GM18505 (cell line): ENCODE measurements around the gene ANKDD1A.

ENCODE experiments used
- ATAC-seq: cut with Tn5 transposase; IDR thresholded peaks from one replicate; pipeline ENCODE4 v1.9.1; 2021; ENCODE audit not compliant: unreplicated experiment
- POLR2A ChIP-seq: IDR thresholded peaks from 4 replicates; pipeline ENCODE4 v1.6.1; 2011; ENCODE audit warnings: borderline replicate concordance; ENCODE audit not compliant: insufficient read depth, insufficient read length; ENCODE audit errors: extremely low read depth

The ANKDD1A gene

DNA sequence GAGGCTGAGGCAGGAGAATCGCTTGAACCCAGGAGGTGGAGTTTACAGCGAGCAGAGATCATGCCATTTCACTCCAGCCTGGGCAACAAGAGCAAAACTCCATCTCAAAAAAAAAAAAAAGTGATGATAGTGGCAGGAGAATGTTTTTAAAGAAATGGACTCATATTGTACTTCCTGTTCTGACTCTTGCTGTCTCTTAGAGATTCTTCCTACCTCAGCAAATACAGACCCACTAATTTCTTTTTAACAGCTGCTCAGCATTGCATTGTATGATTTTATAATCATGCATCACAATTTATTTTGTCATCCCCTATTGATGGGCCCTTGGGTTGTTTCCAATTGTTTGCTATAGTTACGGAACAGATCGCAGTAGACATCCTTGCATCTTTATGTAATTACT is 8.8 kb upstream of the ANKDD1A start:
- no peak for ATAC-seq
- no peak for TF ChIP-seq POLR2A

DNA sequence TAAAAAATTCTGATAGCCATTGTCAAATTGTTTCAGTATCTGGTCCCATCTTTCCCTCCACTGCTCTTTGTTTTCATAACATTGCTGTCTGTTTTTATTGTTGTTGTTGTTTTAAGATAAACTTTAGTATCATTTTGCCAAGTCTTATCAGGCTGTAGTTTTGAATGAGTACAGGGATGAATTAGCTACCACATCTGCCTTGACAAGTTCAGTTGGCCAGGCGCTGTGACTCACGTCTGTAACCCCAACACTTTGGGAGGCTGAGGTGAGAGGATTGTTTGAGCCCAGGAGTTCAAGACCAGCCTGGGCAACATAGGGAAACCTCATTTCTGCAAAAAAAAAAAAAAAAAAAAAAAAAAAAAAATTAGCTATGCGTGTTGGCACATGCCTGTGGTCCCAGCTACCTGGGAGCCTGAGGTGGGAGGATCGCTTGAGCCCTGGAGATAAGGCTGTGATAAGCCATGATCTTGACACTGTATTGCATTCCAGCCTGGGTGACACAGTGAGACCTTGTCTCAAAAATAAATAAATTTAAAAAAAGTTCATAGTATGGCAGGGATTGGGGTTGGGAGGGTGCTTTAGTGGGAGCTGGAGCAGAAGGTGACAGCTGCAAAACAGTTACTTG is 8.3 kb upstream of the ANKDD1A start:
- ATAC-seq = no peak
- no peak for TF ChIP-seq POLR2A

DNA sequence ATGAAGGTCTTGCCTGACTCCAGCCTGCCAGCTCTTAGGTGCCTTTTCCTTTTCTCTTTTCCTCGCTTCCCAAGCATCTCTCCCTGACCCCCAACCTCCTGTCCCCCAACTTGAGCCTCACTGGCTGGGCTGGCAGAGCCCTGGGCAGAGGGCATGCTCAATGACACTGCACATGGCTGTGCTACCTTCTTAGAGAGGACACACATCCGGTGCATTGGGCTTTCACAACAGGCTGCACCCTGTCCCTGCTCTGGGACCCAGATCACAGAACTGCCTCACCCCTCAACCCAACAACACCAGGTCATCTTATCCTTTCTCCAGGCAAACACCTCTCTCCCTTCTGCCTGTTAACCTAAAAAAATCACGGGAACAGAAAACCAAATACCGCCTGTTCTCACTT is 7.5 kb upstream of the ANKDD1A start:
- TF ChIP-seq POLR2A = no peak
- ATAC-seq = no peak

DNA sequence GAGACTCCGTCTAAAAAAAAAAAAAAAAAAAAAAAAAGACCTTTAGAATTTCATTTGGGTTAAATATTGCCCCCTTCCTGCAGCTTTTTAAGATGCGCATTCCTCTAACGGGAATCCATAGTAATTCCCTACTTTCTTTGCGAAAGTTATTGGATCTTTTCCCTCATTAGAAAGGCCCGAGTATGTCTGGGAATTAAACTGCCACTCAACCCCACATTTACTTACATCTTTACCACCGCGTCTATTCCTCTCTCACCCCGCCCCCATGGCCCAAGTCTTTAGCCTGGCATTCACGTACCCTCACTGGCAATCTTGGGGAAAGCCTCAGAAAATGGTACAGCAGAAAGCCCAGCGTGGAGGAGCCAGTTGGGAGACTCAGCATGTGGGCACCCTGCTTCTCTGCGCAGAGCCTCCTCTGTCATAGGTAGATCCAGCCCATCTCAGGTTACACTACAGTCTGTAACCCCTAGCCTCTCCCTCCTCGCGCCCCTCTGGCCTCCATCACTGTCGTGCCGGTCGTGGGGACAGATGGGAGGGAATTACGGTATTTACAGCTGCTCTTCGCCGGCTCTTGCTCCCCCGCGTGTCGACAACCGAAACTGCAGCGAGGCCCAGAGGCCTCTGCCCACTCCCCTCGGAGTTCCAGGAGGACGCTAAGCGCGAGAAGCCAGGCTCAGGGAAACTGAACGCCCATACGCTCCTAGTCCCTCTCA is 6.4 kb upstream of the ANKDD1A start:
- no peak for ATAC-seq
- no peak for TF ChIP-seq POLR2A

DNA sequence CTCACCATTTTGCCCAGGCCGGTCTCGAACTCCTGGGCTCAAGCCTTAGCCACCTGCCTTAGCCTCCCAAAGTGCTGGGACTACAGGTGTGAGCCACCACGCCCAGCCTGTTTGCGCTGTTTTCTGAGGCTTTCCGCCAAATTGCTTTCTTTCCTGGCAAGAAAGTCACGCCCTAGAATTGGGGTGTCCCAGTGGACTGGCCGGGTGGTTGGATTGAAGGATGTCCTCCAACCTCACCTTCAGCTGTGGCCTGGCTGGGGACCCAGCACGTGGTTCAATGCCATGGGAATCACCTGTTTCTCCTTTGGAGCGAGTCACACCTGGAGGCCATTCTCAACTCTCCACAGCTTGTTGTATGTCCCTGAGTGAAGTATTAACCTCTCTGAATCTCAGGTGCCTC is 5.8 kb upstream of the ANKDD1A start:
- TF ChIP-seq POLR2A = no peak
- ATAC-seq = no peak

DNA sequence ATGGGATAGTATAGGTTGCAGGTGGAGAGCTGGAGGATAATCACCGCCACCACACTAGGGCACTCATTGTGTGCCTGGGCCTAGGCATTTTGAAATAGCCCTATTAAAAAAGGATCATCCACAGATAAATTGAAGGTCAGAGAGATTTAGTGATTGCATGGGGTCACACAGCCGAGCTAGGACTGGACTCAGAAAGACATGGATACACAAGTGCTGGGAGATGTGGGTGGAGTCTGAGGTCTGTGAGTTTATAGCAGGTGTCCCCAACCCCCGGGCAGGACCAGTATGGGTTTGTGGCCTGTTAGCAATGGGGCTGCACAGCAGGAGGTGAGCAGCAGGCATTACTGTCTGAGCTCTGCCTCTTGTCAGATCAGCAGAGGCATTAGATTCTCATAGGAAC is 5.3 kb upstream of the ANKDD1A start:
- no peak for TF ChIP-seq POLR2A
- ATAC-seq = no peak

DNA sequence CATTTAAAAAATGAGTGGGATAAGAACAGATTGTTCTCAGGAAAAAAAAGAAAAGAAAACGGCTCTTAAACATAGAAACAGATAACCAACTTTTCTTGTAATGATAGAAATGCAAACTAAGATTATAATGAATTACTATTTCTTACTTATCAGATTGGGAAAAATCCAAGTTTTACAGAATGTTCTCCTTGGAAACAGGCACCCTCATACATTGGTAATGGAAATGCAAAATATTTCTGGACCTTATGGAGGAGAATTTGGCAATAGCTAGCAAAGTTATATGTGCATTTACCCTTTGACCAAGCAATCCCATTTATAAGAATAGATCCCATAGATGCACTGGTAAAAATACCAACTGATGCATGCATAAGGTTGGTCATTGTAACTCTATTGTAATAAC is 3.7 kb upstream of the ANKDD1A start:
- no peak for ATAC-seq
- no peak for TF ChIP-seq POLR2A

DNA sequence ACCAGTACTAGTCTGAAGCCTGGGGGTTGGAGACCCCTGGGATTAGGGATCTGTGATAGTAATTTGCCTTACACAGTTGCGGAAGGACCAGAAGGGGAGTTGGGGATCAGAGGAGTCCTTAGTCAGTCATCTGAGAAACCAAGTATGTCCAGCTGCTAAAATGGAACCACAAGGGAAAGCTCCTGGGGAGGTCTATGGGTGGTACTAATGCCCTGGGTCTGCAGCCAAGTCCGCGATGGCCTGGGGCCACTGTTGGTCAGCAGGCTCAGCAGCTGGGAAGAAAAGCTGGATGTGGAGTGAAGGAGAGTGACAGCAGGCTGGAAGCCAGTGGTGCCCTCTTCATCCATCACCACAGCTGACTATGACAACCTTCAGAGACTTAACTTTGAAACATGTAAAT is 2.2 kb upstream of the ANKDD1A start:
- ATAC-seq = no peak

DNA sequence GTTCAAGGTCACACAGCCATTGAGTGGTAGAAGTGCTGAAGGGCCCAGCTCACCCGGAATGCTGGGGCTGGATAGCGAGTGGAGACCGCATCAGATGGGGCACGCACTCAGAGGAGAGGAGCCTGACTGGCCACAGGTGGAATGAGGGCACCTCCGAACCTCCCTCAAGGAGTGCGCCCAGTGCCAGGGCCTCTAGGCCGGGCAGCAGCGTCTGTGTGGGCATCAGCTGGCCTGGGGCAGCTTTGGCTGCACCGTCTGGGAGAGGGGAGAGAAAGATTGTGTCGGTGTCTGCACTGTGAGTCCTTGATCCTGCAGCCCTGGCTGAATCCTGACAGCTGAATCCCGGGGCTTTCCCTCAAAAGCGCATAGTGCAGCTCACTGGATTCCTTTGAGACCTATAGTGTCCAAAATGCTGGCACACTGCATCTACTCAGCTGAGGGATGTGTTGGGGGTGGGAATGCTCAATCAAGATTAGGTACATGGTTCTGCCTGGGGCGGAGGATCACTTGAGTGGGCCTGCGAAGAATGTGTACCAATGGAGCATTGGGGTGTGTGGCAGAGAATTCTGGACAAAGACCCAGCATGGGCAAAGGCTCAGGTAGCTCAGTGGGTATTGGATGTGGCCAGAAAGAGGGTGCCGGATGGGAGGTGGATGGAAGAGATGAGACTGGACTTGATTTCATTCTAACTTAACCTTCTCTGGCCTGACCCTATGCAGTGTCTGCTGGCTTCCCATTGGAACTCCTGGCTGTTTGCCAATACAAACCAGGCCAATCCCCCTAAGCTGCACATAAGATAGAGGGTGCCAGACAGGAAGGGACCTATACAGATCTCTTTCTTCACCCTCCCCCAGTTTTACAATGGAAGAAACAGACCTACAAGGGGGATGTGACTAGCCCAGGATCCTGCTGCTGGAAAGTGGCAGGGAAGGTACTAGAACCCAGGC is 950 bp downstream of the ANKDD1A start:
- TF ChIP-seq POLR2A = no peak
- no peak for ATAC-seq

More for the DNA sequence above, 2.2 kb upstream of the ANKDD1A start:
- TF ChIP-seq POLR2A = no peak

DNA sequence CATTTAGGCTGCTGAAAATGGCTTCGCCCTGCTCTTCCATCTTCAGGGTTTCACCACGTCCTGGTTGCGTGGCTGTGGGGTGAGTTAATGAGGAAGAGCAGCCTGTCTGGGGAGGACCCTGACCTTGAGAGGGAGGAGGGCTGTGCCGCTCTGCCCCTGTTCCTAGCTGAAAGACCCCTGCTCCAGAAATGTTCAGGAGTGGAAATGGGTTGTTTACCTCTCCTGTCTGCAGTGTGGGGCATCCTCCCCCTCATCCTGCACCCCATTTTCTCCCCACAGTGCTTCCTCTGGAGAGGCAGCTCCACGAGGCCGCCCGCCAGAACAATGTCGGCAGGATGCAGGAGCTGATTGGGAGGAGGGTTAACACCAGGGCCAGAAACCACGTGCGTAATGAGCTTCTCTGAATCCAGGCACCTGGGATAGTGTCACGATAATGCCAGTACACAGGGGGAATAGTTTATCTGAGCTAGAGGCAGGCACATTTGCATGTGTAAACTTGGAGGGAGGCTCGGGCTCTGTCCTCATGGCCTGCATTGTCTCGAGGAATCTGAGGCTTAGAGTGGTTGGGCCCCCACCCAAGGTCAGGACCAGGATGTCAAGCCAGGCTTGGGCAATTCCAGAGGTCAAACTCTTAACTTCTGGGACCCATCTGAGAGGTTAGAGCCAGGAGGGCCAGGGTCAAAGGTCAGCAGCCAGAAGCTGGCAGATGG is 4.0 kb downstream of the ANKDD1A start:
- ATAC-seq = no peak
- no peak for TF ChIP-seq POLR2A

DNA sequence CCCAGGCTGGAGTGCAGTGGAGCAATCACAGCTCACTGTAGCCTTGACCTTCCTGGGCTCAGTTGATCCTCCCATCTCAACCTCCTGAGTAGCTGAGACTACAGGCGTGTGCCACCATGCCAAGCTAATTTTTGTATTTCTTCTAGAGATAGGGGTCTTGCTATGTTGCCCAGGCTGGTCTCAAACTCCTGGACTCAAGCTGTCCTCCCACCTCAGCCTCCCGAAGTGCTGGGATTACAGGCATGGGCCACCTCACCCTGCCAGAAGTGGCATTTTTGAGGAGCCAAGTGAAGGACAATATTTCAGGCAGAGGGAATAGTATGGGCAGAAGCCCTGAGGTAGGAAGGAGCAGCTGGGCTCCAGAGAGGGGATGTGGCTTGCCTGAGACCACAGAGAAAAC is 4.7 kb downstream of the ANKDD1A start:
- TF ChIP-seq POLR2A = no peak
- ATAC-seq = no peak

DNA sequence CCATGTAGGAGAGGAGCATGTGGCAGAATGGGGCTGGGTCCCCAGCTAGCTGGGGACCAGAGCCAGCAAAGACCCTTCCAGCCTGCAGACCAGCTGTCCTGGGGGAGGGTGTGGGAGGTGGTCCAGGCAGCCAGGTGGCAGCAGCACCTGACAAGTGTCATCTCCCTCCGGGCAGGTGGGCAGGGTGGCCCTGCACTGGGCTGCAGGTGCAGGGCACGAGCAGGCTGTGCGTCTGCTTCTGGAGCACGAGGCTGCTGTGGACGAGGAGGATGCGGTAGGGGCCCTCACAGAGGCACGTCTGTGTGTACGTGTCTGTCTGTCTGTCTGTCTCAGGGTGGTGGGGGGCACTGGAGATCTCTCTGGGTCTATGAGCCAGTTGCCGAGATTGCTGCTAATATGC is 5.5 kb downstream of the ANKDD1A start:
- no peak for ATAC-seq
- TF ChIP-seq POLR2A = no peak

DNA sequence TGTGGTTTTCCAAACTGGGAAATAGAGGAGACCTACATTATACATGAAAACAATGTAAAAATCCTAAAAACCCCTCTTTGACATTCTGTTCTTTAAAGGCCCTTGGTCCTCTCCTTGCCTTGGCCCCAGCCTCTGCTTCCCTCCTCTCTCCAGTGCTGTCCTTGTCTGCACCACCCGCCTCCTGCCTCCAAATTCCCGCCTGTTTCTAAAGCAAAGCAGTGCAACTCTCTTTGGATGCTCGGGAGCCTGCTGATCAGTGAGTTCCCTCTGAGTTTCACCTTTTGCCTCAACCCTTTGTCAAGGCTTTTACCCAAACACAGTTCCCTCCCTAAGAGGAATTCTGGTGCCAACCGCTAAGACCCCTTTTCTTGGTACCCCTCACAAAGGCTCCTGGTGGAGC is 8.0 kb downstream of the ANKDD1A start:
- TF ChIP-seq POLR2A = no peak
- ATAC-seq = no peak
